HFFc6 (cell line): ENCODE data around the gene ENOPH1. TPM values are rescaled to one million over a fixed set of nuclear protein-coding genes. Genes with fewer than 3 reads are reported as not detected.
"Not testable (repeated sequence)": the region's sequence is repeated elsewhere in the genome, so short reads cannot be mapped to it uniquely, and the experiment has no call there.

Experiments used
- DNase-seq: peaks from one replicate; pipeline ENCODE4 v3.0.0-alpha.2; 2018
- H3K27ac Mint-ChIP-seq: 2 replicates; pipeline ENCODE4 v1.8.0; 2020; ENCODE audit warnings: mild to moderate bottlenecking, mixed read lengths
- H3K27me3 Mint-ChIP-seq: 2 replicates; pipeline ENCODE4 v1.8.0; 2021; ENCODE audit warnings: mild to moderate bottlenecking, moderate library complexity, mixed read lengths; ENCODE audit not compliant: insufficient read depth
- H3K36me3 Mint-ChIP-seq: 2 replicates; pipeline ENCODE4 v1.8.0; 2021; ENCODE audit warnings: low read depth, mixed read lengths
- H3K4me1 Mint-ChIP-seq: 2 replicates; pipeline ENCODE4 v1.8.0; 2020; ENCODE audit warnings: low read depth, mixed read lengths
- H3K4me3 Mint-ChIP-seq: 2 replicates; pipeline ENCODE4 v1.8.0; 2020; ENCODE audit warnings: mild to moderate bottlenecking, moderate library complexity, mixed read lengths
- H3K9me3 Mint-ChIP-seq: 2 replicates; pipeline ENCODE4 v1.8.0; 2020; ENCODE audit warnings: mild to moderate bottlenecking, mixed read lengths
- CTCF ChIP-seq: fragments of 200-600 bp; sonication (generic); IDR thresholded peaks from 2 replicates; pipeline ENCODE4 v1.5.0; 2021; ENCODE audit warnings: antibody characterized with exemption, mild to moderate bottlenecking
- total RNA-seq, 6 experiments: library from RNA; stranded (reverse); fragmentation: NEBNext Ultra II Directional; extraction: Animal tissue kit (Norgen Biotek cat#: 25700); gene quantifications; 2 replicates in 1 of 6; 3 replicates in 5 of 6; pipeline ENCODE4 v1.2.3, GENCODE V29; 2021

Gene ENOPH1
- total RNA-seq, 6 experiments from 2014 or later: 30.5 to 39.8 (median 33.5) TPM

- TF ChIP-seq CTCF: no peak
- H3K27ac Mint-ChIP-seq: no peak overlapping the region
- peaks cover 1% of the 10 kb centered on the region for H3K27me3 Mint-ChIP-seq
- no peak overlapping the region for H3K4me3 Mint-ChIP-seq
- H3K36me3 Mint-ChIP-seq: no peaks in the 10 kb centered on the region
- H3K9me3 Mint-ChIP-seq: no peaks in the 10 kb centered on the region; the same call in 1 of the 2 replicates
- DNase-seq: no peak
- H3K4me1 Mint-ChIP-seq: no peaks in the 10 kb centered on the region
Observed at GRCh38 chr4:82388405-82388804, 42.0 kb upstream of the ENOPH1 start.

DNA sequence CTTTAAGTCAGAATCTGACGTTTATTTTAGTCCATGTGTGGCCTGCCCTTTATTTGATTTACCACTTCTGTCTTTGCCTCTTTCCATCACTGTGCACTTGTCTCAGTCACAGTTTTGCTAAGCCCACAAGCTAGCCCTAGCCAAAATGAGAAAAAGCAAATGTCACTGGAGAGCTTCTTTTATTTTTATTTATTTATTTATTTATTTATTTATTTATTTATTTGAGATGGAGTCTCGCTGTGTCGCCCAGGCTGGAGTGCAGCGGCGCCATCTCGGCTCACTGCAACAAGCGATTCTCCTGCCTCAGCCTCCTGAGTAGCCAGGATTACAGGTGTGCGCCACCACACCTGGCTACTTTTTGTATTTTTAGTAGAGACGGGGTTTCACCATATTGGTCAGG lies 40.3 kb upstream of the ENOPH1 start:
- not testable (repeated sequence) for H3K27me3 Mint-ChIP-seq, H3K36me3 Mint-ChIP-seq, H3K4me1 Mint-ChIP-seq, DNase-seq, H3K27ac Mint-ChIP-seq, H3K9me3 Mint-ChIP-seq, H3K4me3 Mint-ChIP-seq

DNA sequence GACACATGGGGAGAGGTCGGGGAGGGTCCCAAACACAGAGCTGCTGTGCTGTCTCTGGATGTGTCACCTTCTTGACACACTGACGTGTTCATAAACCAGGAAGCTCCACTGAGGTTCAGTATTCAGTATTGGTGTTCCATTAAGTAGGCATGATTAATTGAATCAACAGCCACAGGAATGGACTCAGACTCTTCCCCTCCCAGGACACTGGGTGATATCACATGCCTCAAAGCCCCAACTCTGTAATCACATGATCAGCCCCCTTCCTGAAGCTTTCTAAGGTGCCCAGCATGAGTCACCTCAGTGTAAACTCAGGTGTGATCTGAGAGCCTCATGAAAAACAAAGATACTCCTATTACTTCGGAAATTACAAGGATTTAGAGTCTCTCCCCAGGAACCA lies 35.5 kb upstream of the ENOPH1 start:
- no peak for DNase-seq
- Mint-ChIP-seq H3K9me3 (no peaks in the 10 kb centered on the region), H3K27me3 (peaks cover 5% of the 10 kb centered on the region; the same call in 1 of the 2 replicates), H3K36me3 (no peaks in the 10 kb centered on the region), H3K4me1 (no peaks in the 10 kb centered on the region), H3K4me3 (no peak overlapping the region), H3K27ac (no peak overlapping the region)
- no peak for TF ChIP-seq CTCF

- no peak overlapping the region for H3K4me3 Mint-ChIP-seq
- H3K4me1 Mint-ChIP-seq: no peaks in the 10 kb centered on the region; the same call in 1 of the 2 replicates
- H3K9me3 Mint-ChIP-seq: no peaks in the 10 kb centered on the region
- DNase-seq: no peak
- no peak overlapping the region for H3K27ac Mint-ChIP-seq
- TF ChIP-seq CTCF: no peak
- peaks cover 10% of the 10 kb centered on the region; the same call in 1 of the 2 replicates for H3K27me3 Mint-ChIP-seq
- H3K36me3 Mint-ChIP-seq: no peaks in the 10 kb centered on the region
Observed at GRCh38 chr4:82397527-82397926, 32.9 kb upstream of the ENOPH1 start.

DNA sequence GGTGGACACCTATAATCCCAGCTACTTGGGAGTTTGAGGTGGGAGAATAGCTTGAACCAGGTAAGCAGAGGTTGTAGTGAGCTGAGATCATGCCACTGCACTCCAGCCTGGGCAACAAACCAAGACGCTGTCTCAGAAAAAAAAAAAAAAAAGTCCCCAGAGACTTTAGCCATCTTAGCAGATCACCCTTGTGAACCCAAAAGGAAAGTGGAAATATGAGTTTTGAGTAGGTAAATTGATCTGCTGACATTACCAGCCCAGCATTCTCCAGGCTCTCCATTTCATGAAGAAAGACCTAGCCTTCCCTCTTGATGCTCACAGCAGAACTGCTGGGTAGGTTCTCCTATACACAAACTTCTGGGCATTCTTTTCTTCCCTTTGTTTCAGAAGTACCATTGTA lies 32.1 kb upstream of the ENOPH1 start:
- Mint-ChIP-seq H3K4me3 (no peak overlapping the region), H3K27me3 (peaks cover 10% of the 10 kb centered on the region; the same call in 1 of the 2 replicates), H3K27ac (no peak overlapping the region), H3K36me3 (no peaks in the 10 kb centered on the region), H3K4me1 (no peaks in the 10 kb centered on the region; the same call in 1 of the 2 replicates), H3K9me3 (no peaks in the 10 kb centered on the region)
- no peak for TF ChIP-seq CTCF
- no peak for DNase-seq

DNA sequence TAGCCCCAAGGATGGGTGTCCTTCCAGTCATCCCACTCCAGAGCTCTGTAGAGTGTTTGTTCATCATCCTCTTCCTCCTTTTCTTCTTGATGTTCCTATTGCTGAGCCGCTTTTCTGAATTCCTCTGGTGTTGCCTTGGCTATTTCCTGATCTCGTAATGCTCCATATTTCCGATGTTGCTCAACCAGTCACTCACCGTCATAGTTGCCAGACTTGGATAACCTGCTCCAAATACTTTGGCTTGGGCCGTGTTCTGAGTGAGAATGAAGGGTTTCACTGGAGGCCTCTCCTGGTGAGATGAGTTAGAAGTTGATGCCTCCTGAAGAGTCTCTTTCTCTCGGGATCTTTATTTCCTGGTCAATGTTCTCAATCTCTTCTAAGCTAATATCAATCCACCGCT lies 28.8 kb upstream of the ENOPH1 start:
- Mint-ChIP-seq H3K4me3 (no peak overlapping the region), H3K27me3 (peaks cover 12% of the 10 kb centered on the region), H3K4me1 (no peaks in the 10 kb centered on the region; the same call in 1 of the 2 replicates), H3K36me3 (no peaks in the 10 kb centered on the region), H3K9me3 (no peaks in the 10 kb centered on the region), H3K27ac (no peak overlapping the region)
- no peak for TF ChIP-seq CTCF
- no peak for DNase-seq
